Measurements from ENCODE around the gene CALML3.

- TF ChIP-seq, protein P1, sequence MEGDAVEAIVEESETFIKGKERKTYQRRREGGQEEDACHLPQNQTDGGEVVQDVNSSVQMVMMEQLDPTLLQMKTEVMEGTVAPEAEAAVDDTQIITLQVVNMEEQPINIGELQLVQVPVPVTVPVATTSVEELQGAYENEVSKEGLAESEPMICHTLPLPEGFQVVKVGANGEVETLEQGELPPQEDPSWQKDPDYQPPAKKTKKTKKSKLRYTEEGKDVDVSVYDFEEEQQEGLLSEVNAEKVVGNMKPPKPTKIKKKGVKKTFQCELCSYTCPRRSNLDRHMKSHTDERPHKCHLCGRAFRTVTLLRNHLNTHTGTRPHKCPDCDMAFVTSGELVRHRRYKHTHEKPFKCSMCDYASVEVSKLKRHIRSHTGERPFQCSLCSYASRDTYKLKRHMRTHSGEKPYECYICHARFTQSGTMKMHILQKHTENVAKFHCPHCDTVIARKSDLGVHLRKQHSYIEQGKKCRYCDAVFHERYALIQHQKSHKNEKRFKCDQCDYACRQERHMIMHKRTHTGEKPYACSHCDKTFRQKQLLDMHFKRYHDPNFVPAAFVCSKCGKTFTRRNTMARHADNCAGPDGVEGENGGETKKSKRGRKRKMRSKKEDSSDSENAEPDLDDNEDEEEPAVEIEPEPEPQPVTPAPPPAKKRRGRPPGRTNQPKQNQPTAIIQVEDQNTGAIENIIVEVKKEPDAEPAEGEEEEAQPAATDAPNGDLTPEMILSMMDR (IDR thresholded peaks at IDR 0.05): no peak
- TF ChIP-seq SIN3A (IDR thresholded peaks at IDR 0.05; ENCODE audit: borderline replicate concordance, insufficient read depth, low read depth, low read length) (no peak), POLR2AphosphoS5 (IDR thresholded peaks at IDR 0.05; ENCODE audit: low read depth, low read length) (no peak)
- TF ChIP-seq, protein P2, sequence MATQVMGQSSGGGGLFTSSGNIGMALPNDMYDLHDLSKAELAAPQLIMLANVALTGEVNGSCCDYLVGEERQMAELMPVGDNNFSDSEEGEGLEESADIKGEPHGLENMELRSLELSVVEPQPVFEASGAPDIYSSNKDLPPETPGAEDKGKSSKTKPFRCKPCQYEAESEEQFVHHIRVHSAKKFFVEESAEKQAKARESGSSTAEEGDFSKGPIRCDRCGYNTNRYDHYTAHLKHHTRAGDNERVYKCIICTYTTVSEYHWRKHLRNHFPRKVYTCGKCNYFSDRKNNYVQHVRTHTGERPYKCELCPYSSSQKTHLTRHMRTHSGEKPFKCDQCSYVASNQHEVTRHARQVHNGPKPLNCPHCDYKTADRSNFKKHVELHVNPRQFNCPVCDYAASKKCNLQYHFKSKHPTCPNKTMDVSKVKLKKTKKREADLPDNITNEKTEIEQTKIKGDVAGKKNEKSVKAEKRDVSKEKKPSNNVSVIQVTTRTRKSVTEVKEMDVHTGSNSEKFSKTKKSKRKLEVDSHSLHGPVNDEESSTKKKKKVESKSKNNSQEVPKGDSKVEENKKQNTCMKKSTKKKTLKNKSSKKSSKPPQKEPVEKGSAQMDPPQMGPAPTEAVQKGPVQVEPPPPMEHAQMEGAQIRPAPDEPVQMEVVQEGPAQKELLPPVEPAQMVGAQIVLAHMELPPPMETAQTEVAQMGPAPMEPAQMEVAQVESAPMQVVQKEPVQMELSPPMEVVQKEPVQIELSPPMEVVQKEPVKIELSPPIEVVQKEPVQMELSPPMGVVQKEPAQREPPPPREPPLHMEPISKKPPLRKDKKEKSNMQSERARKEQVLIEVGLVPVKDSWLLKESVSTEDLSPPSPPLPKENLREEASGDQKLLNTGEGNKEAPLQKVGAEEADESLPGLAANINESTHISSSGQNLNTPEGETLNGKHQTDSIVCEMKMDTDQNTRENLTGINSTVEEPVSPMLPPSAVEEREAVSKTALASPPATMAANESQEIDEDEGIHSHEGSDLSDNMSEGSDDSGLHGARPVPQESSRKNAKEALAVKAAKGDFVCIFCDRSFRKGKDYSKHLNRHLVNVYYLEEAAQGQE (IDR thresholded peaks at IDR 0.05; ENCODE audit: insufficient read depth in 1 of 2, low read depth in 2 of 2, low read length in 1 of 2): no peak
Measured at GRCh38 chr10:5490032-5490431, 34.7 kb upstream of the CALML3 start.
